A549 (cell line): Measurements from ENCODE around the gene C5orf34. TPM values are rescaled to one million over a fixed set of nuclear protein-coding genes. Genes with fewer than 3 reads are reported as not detected.

Source experiments
- ATAC-seq, 2 experiments: fragments of 200-7000 bp in 1 of 2; fragments of >200 bp in 1 of 2; cut with Nextera tagmentation in 1 of 2; cut with Tn5 transposase in 1 of 2; 3 replicates each; pipeline versions ENCODE4 v1.8.0 to v1.9.1; 2018 to 2020; ENCODE audit warnings: mild to moderate bottlenecking in 1 of 2, moderate library complexity in 1 of 2
- CTCF ChIA-PET: fragments of 300-600 bp; sonication (Branson Sonifier 250); formaldehyde crosslinking; extraction: SDS; loops from one replicate; lab custom pipeline; 2021; ENCODE audit warnings: antibody characterized with exemption, inconsistent platforms; lab: Yijun Ruan, JAX
- POLR2A ChIA-PET: fragments of 350-600 bp; formaldehyde crosslinking; extraction: SDS; loops from one replicate; lab custom pipeline; 2021; ENCODE audit warnings: antibody characterized with exemption, inconsistent platforms; lab: Yijun Ruan, JAX
- DNase-seq, 2 experiments: peaks; one replicate each; pipeline versions ENCODE4 v3.0.0 to v3.0.0-alpha.2; 2011 to 2016; ENCODE audit warnings: low read depth in 1 of 2, low spot score in 1 of 2
- FAIRE-seq: peaks from 2 replicates; lab custom pipeline; 2011; peaks lifted over from hg19 to GRCh38; lab: Jason Lieb, UNC
- H3K27ac ChIP-seq, 2 experiments: fragments of >200 bp; sonication (Bioruptor Twin); formaldehyde crosslinking; 3 replicates each; pipeline ENCODE4 v1.5.1; 2016 to 2017
- H3K4me1 ChIP-seq: fragments of >200 bp; sonication (Bioruptor Twin); formaldehyde crosslinking; 3 replicates; pipeline ENCODE4 v1.6.1; 2016
- H3K4me2 ChIP-seq: fragments of >200 bp; sonication (Bioruptor Twin); formaldehyde crosslinking; 3 replicates; pipeline ENCODE4 v1.6.1; 2016
- H3K4me3 ChIP-seq: fragments of >200 bp; sonication (Bioruptor Twin); formaldehyde crosslinking; 3 replicates; pipeline ENCODE4 v1.5.1; 2016
- H3K9me3 ChIP-seq: fragments of >200 bp; sonication (Bioruptor Twin); formaldehyde crosslinking; 3 replicates; pipeline ENCODE4 v1.6.1; 2016
- CEBPB ChIP-seq, 2 experiments: fragments of >200 bp in 1 of 2; sonication (Bioruptor Twin) in 1 of 2; formaldehyde crosslinking in 1 of 2; IDR thresholded peaks; 2 replicates each; pipeline ENCODE4 v1.6.1; 2012 to 2016
- EHMT2 ChIP-seq: fragments of 200-600 bp; sonication (generic); IDR thresholded peaks from 2 replicates; pipeline ENCODE4 v1.6.1; 2016; ENCODE audit warnings: antibody characterized with exemption, low read depth, mild to moderate bottlenecking, moderate library complexity
- EP300 ChIP-seq, 2 experiments: fragments of >200 bp; sonication (Bioruptor Twin); formaldehyde crosslinking; IDR thresholded peaks; 2 replicates in 1 of 2; 3 replicates in 1 of 2; pipeline ENCODE4 v1.6.1; 2016 to 2017
- HDAC2 ChIP-seq: fragments of 200-600 bp; sonication (generic); IDR thresholded peaks from 2 replicates; pipeline ENCODE4 v1.6.1; 2016
- HOXA7 ChIP-seq: fragments of 250-450 bp; sonication (Bioruptor Pico); IDR thresholded peaks from 2 replicates; pipeline ENCODE4 v1.5.0; 2020; ENCODE audit warnings: mild to moderate bottlenecking, moderate library complexity
- MYC ChIP-seq: IDR thresholded peaks from 2 replicates; pipeline ENCODE4 v1.6.1; 2012; ENCODE audit warnings: mild to moderate bottlenecking, inconsistent platforms, low read length, improper control_type of control experiment, borderline replicate concordance
- PHF8 ChIP-seq: fragments of 200-600 bp; sonication (generic); IDR thresholded peaks from 2 replicates; pipeline ENCODE4 v1.6.1; 2016; ENCODE audit warnings: low read depth, mild to moderate bottlenecking, antibody characterized with exemption, moderate library complexity, borderline replicate concordance
- POLR2A ChIP-seq: IDR thresholded peaks from 2 replicates; pipeline ENCODE4 v1.6.1; 2012; ENCODE audit warnings: mild to moderate bottlenecking, low read length
- REST ChIP-seq: fragments of 200-600 bp; sonication (generic); IDR thresholded peaks from 2 replicates; pipeline ENCODE4 v1.6.1; 2016; ENCODE audit warnings: antibody characterized with exemption, mild to moderate bottlenecking, moderate library complexity
- ZNF302 ChIP-seq: fragments of 250-450 bp; sonication (Bioruptor Pico); IDR thresholded peaks from 2 replicates; pipeline ENCODE4 v1.9.0; 2021; ENCODE audit warnings: inconsistent platforms, mild to moderate bottlenecking, moderate library complexity
- WGBS: methylation state at CpG from one replicate; pipeline ENCODE4 v1.1.6; 2017; ENCODE audit errors: missing lambda C conversion rate; 5-methylcytosine and 5-hydroxymethylcytosine counted together
- polyA plus RNA-seq, 4 experiments: library from polyadenylated mRNA; depleted of rRNA in 3 of 4; stranded (reverse); fragments of >200 nt; fragmentation: RNase III in 1 of 4; extraction: RNeasy Plus Mini Kit Qiagen cat#74134 plus additional on column Dnase treatment in 1 of 4; gene quantifications; 2 replicates in 3 of 4; 3 replicates in 1 of 4; pipeline ENCODE4 v1.2.3, GENCODE V29; 2011 to 2017
- TF ChIP-seq, protein P1 (sequence below): fragments of 450-650 bp; IDR thresholded peaks from 2 replicates; pipeline ENCODE4 v1.6.1; 2014; ENCODE audit warnings: antibody characterized with exemption
- TF ChIP-seq, protein P2 (sequence below): fragments of 150-350 bp; IDR thresholded peaks from 2 replicates; pipeline ENCODE4 v1.6.1; 2014; ENCODE audit warnings: low read depth, mild to moderate bottlenecking, low read length

Gene C5orf34
- polyA plus RNA-seq, 2 of the 4 experiments (the other 2 are of a cell fraction): 7.6 to 16.1 TPM

GRCh38 chr5:43555895-43556606, 41.1 kb upstream of the C5orf34 start:
- FAIRE-seq: no peak
- ChIA-PET POLR2A (interaction anchor here (1.2 to 1.5 kb wide), 4 partner anchors 8 to 72 kb away, joined by 4 to 8 read pairs (median 6); partner anchors contain the start of genes C5orf34 and TMEM267), CTCF (interaction anchor here (0.5 to 1.8 kb wide), 7 partner anchors 9 to 158 kb away, joined by 3 to 6 read pairs (median 3); partner anchors contain the start of gene TMEM267)
- DNase-seq: peak; percentile 56 to 62
- H3K9me3 ChIP-seq: no peaks in the 10 kb centered on the region
- H3K4me1 ChIP-seq: peaks cover 23% of the 10 kb centered on the region; the same call in 2 of the 3 replicates
- H3K27ac ChIP-seq: peak overlapping the region; percentile 93 to 99
- H3K4me3 ChIP-seq: peak overlapping the region; percentile 93
- H3K4me2 ChIP-seq: peak overlapping the region; percentile 86
- 1% methylated on average over 35 of the region's 44 CpGs for WGBS
- peak; percentile 70 to 73 for ATAC-seq
- TF ChIP-seq REST: no peak
- TF ChIP-seq PHF8: peak; percentile 82
- peak; percentile 24; the same call in 1 of the 2 replicates for TF ChIP-seq MYC
- TF ChIP-seq POLR2A: peak; percentile 38
- no peak for TF ChIP-seq HDAC2
- TF ChIP-seq, protein P1, sequence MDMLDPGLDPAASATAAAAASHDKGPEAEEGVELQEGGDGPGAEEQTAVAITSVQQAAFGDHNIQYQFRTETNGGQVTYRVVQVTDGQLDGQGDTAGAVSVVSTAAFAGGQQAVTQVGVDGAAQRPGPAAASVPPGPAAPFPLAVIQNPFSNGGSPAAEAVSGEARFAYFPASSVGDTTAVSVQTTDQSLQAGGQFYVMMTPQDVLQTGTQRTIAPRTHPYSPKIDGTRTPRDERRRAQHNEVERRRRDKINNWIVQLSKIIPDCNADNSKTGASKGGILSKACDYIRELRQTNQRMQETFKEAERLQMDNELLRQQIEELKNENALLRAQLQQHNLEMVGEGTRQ: peak; percentile 46
- no peak for TF ChIP-seq HOXA7 (CRISPR knock-in tag)
- TF ChIP-seq CEBPB (IDR thresholded peaks at IDR 0.05): no peak
- TF ChIP-seq, all 56 proteins: peak for 4

DNA sequence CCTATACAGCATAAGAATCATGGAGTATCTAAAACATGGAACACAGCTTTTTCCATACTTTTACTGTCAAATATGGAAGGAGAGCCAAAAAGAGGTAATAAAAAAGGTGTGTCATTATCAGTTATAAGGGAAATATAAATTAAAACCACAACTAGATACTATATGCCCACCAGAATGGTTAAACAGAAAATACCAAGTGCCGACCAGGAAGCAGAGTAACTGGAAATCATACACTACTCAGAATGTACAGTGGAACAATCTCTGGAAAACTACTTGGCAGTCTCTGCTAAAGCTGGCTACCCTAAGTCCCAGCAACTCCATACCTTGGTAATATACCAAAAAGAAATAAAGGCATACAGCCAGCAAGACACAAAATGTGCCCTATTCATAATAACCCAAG, 39.5 kb upstream of the C5orf34 start:
- peak overlapping the region; percentile 93; the same call in 2 of the 3 replicates for H3K4me3 ChIP-seq
- POLR2A ChIA-PET: interaction anchor here (1.3 kb wide), 1 partner anchor 49 kb away, joined by 3 read pairs; the partner anchor contains the start of gene NNT
- CTCF ChIA-PET: interaction anchor here (2.0 kb wide), 1 partner anchor 70 kb away, joined by 7 read pairs; the partner anchor contains the start of gene TMEM267

More for the DNA sequence above, 39.5 kb upstream of the C5orf34 start:
- TF ChIP-seq, protein P2, sequence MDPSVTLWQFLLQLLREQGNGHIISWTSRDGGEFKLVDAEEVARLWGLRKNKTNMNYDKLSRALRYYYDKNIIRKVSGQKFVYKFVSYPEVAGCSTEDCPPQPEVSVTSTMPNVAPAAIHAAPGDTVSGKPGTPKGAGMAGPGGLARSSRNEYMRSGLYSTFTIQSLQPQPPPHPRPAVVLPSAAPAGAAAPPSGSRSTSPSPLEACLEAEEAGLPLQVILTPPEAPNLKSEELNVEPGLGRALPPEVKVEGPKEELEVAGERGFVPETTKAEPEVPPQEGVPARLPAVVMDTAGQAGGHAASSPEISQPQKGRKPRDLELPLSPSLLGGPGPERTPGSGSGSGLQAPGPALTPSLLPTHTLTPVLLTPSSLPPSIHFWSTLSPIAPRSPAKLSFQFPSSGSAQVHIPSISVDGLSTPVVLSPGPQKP: no peak
- TF ChIP-seq EP300 (IDR thresholded peaks at IDR 0.05) (no peak), EHMT2 (no peak), REST (no peak), ZNF302 (no peak)
- H3K4me2 ChIP-seq: peak overlapping the region; percentile 86
- no peak overlapping the region for H3K27ac ChIP-seq
- peaks cover 23% of the 10 kb centered on the region; the same call in 2 of the 3 replicates for H3K4me1 ChIP-seq
- no peaks in the 10 kb centered on the region for H3K9me3 ChIP-seq
- DNase-seq: no peak
- ATAC-seq: no peak
- 89% methylated on average over 1 of the region's 1 CpG for WGBS
- no peak for FAIRE-seq
